Spleen (tissue), 7 donors: ENCODE data around the gene TDRD9.

Source experiments
- CTCF ChIP-seq, 11 experiments: fragments of 200-600 bp in 7 of 11; fragments of 450-650 bp in 4 of 11; sonication (generic) in 4 of 11; IDR thresholded peaks in 8 of 11; conservative IDR thresholded peaks in 3 of 11; 1 replicate in 7 of 11; 2 replicates in 4 of 11; pipeline versions ENCODE4 v1.4.0 to v1.8.0; 2016 to 2021; ENCODE audit warnings: antibody characterized with exemption in 11 of 11, inconsistent platforms in 4 of 11, mild to moderate bottlenecking in 1 of 11
- POLR2A ChIP-seq, 3 donors: fragments of 450-650 bp; IDR thresholded peaks; one replicate each; pipeline ENCODE4 v1.5.1; 2017; ENCODE audit warnings: antibody characterized with exemption in 3 of 3, mild to moderate bottlenecking in 1 of 3
- POLR2AphosphoS5 ChIP-seq, 3 donors: sonication (generic); formaldehyde crosslinking; IDR thresholded peaks; one replicate each; pipeline ENCODE4 v1.5.1; 2017; ENCODE audit warnings: antibody characterized with exemption in 3 of 3
- donor health status: DM: no; HTN: no; CAD: no; lungs with moderate emphysema.
- donor health status: DM: no; HTN: no; CAD: no.
- donor health status: DM: no; HTN: no; CAD: no.

- no peak for TF ChIP-seq POLR2A (IDR thresholded peaks at IDR 0.05)
- TF ChIP-seq CTCF (IDR thresholded peaks at IDR 0.05 in 8 of 11, conservative IDR thresholded peaks at IDR 0.05 in 3 of 11): no peak
- TF ChIP-seq POLR2AphosphoS5 (IDR thresholded peaks at IDR 0.05): no peak
Measured at GRCh38 chr14:103905842-103906456, 22.3 kb upstream of the TDRD9 start.
